Calu3 (cell line): Measurements from ENCODE around the gene PHETA1. TPM values are rescaled to one million over a fixed set of nuclear protein-coding genes. Genes with fewer than 3 reads are reported as not detected.

Experiments
- BruUV-seq: library from RNA; stranded (reverse); fragments of 400-500 nt; replicated peaks from 2 replicates; lab custom pipeline; 2021; lab: Mats Ljungman, UMichigan
- CTCF ChIA-PET: fragments of 300-600 bp; sonication (Branson Sonifier 250); formaldehyde crosslinking; loops from one replicate; lab custom pipeline; 2022; ENCODE audit warnings: antibody characterized with exemption; lab: Charles Lee
- DNase-seq: peaks from one replicate; pipeline ENCODE4 v3.0.0; 2022
- H3K27ac Mint-ChIP-seq: one replicate; pipeline ENCODE4 v1.8.0; 2022; ENCODE audit warnings: mixed read lengths; ENCODE audit not compliant: unreplicated experiment
- H3K27me3 Mint-ChIP-seq: one replicate; pipeline ENCODE4 v1.8.0; 2022; ENCODE audit warnings: mixed read lengths; ENCODE audit not compliant: unreplicated experiment
- H3K36me3 Mint-ChIP-seq: one replicate; pipeline ENCODE4 v1.8.0; 2022; ENCODE audit warnings: mild to moderate bottlenecking, moderate library complexity, mixed read lengths; ENCODE audit not compliant: insufficient read depth, unreplicated experiment
- H3K4me1 Mint-ChIP-seq: one replicate; pipeline ENCODE4 v1.8.0; 2022; ENCODE audit warnings: mild to moderate bottlenecking, low read depth, mixed read lengths; ENCODE audit not compliant: unreplicated experiment
- H3K4me3 Mint-ChIP-seq: one replicate; pipeline ENCODE4 v1.8.0; 2022; ENCODE audit warnings: mild to moderate bottlenecking, low read depth, moderate library complexity, mixed read lengths; ENCODE audit not compliant: unreplicated experiment
- H3K9me3 Mint-ChIP-seq: one replicate; pipeline ENCODE4 v1.8.0; 2022; ENCODE audit warnings: low read depth, mixed read lengths; ENCODE audit not compliant: unreplicated experiment
- CTCF ChIP-seq: fragments of 200-600 bp; IDR thresholded peaks from one replicate; pipeline ENCODE4 v1.8.0; 2022; ENCODE audit warnings: antibody characterized with exemption; ENCODE audit not compliant: unreplicated experiment
- intact Hi-C: fragments of 100-400 bp; cut with micrococcal nuclease; formaldehyde crosslinking; loops from one replicate; pipeline ENCODE4 v1.10.0; 2022; ENCODE audit not compliant: unreplicated experiment
- total RNA-seq: library from RNA; stranded (reverse); gene quantifications from 2 replicates; pipeline ENCODE4 v1.2.3, GENCODE V29; 2022

PHETA1 gene
- total RNA-seq, 1 experiment from 2014 or later = 20.7 TPM

DNA sequence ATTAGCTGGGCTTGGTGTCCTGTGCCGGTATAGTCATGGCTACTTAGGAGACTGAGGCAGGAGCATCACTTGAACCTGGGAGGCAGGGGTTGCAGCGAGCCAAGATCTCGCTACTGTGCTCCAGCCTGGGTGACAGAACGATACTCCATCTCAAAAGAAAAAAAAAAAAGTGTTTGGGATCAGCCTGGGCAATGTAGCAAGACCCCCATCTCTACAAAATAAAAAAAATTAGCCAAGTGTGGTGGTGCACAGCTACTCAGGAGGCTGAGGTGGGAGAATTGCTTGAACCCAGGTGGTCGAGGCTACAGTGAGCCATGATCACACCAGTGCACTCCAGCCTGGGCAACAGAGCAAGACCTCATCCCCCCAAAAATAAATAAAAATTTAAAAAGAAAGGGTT, 47.6 kb downstream of the PHETA1 start:
- no peak for TF ChIP-seq CTCF
- BruUV-seq = no TSS peak
- Mint-ChIP-seq H3K27ac (no peak overlapping the region), H3K4me3 (no peak overlapping the region), H3K9me3 (no peaks in the 10 kb centered on the region), H3K4me1 (no peaks in the 10 kb centered on the region), H3K27me3 (peaks cover 46% of the 10 kb centered on the region), H3K36me3 (no peaks in the 10 kb centered on the region)
- intact Hi-C loops = no loop called here
- CTCF ChIA-PET = interaction anchor here (0.6 kb wide), 1 partner anchor 383 kb away, joined by 3 read pairs; no protein-coding TSS in a partner anchor
- DNase-seq = no peak

- BruUV-seq = no TSS peak
- no peak for DNase-seq
- H3K4me3 Mint-ChIP-seq = no peak overlapping the region
- no peaks in the 10 kb centered on the region for H3K9me3 Mint-ChIP-seq
- intact Hi-C loops = no loop called here
- H3K4me1 Mint-ChIP-seq = no peaks in the 10 kb centered on the region
- no peaks in the 10 kb centered on the region for H3K36me3 Mint-ChIP-seq
- no peak for TF ChIP-seq CTCF
- H3K27ac Mint-ChIP-seq = no peak overlapping the region
- H3K27me3 Mint-ChIP-seq = peaks cover 54% of the 10 kb centered on the region
- CTCF ChIA-PET = interaction anchor here (0.6 kb wide), 1 partner anchor 17 kb away, joined by 3 read pairs; no protein-coding TSS in a partner anchor
Measured at GRCh38 chr12:111320258-111321050, 48.4 kb downstream of the PHETA1 start.

DNA sequence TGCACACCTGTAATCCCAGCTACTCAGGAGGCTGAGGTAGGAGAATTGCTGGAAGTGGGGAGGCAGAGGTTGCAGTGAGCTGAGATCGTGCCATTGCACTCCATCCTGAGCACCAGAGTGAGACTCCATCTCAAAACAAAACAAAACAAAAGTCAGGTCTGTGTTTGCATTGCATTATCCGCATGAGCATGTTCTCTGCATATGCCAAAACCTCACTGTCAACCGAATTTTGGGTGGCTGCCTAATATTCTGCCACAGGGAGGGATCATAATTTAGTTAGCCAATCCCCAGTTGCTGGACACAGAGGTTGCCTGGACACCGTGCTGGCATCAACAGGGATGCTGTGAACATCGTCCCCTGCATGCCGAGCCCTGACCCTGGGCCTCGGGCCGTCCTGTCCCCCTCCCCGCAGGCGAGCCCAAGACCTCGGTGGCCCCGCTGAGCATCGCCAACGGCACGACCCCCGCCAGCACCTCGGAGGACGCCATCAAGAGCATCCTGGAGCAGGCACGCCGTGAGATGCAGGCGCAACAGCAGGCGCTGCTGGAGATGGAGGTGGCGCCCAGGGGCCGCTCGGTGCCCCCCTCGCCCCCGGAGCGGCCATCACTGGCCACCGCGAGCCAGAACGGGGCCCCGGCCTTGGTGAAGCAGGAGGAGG, 49.2 kb downstream of the PHETA1 start:
- no peak for TF ChIP-seq CTCF
- H3K27ac Mint-ChIP-seq = no peak overlapping the region
- H3K4me1 Mint-ChIP-seq = no peaks in the 10 kb centered on the region
- H3K9me3 Mint-ChIP-seq = no peaks in the 10 kb centered on the region
- peaks cover 57% of the 10 kb centered on the region for H3K27me3 Mint-ChIP-seq
- CTCF ChIA-PET = no interaction called here
- H3K4me3 Mint-ChIP-seq = no peak overlapping the region
- H3K36me3 Mint-ChIP-seq = no peaks in the 10 kb centered on the region
- no peak for DNase-seq
- no TSS peak for BruUV-seq
- intact Hi-C loops = no loop called here

DNA sequence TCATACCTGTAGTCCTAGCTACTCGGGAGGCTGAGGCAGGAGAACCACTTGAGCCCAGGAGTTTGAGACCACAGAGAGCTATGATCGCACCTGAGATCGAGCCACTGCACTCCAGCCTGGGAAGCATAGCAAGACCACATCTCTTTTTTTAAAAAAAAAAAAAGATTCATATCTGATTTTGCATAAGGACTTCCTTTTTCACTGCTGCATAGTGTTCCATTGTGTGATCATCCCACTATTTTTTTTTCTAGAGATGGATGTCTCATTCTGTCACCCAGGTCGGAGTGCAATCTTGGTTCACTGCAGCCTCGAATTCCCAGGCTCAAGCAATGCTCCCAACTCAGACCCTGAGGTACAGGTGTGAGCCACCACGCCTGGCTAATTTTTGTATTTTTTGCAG, 50.4 kb downstream of the PHETA1 start:
- CTCF ChIA-PET = interaction anchor here (0.5 kb wide), 1 partner anchor 1431 kb away, joined by 3 read pairs; no protein-coding TSS in a partner anchor
- Mint-ChIP-seq H3K4me3 (no peak overlapping the region), H3K36me3 (no peaks in the 10 kb centered on the region), H3K27me3 (peaks cover 53% of the 10 kb centered on the region), H3K27ac (no peak overlapping the region), H3K9me3 (no peaks in the 10 kb centered on the region), H3K4me1 (no peaks in the 10 kb centered on the region)
- no peak for DNase-seq
- intact Hi-C loops = no loop called here
- TF ChIP-seq CTCF = no peak
- BruUV-seq = no TSS peak
